Naive B cell (primary cell): ENCODE measurements around the gene NBEAL1. TPM values are rescaled to one million over a fixed set of nuclear protein-coding genes. Genes with fewer than 3 reads are reported as not detected.
"Not testable (repeated sequence)": the region's sequence is repeated elsewhere in the genome, so short reads cannot be mapped to it uniquely, and the experiment has no call there.

Experiments
- ATAC-seq, 2 donors: fragments of 150-1000 bp; cut with Tn5 transposase; 2 replicates each; pipeline ENCODE4 v1.10.0; 2021; ENCODE audit warnings: low read depth in 2 of 2, mild to moderate bottlenecking in 2 of 2, moderate library complexity in 2 of 2
- DNase-seq: peaks from one replicate; pipeline ENCODE4 v3.0.0; 2022
- H3K27ac Mint-ChIP-seq, 6 donors: one replicate each; pipeline ENCODE4 v1.8.0; 2020 to 2022; ENCODE audit warnings: mild to moderate bottlenecking in 6 of 6, mixed read lengths in 6 of 6, moderate library complexity in 5 of 6, inconsistent platforms in 2 of 6
- H3K27me3 Mint-ChIP-seq, 3 donors: one replicate each; pipeline ENCODE4 v1.8.0; 2021 to 2022; ENCODE audit warnings: mixed read lengths in 3 of 3, mild to moderate bottlenecking in 1 of 3
- H3K36me3 Mint-ChIP-seq, 2 donors: one replicate each; pipeline ENCODE4 v1.8.0; 2020 to 2022; ENCODE audit warnings: mixed read lengths in 2 of 2, inconsistent platforms in 1 of 2, mild to moderate bottlenecking in 1 of 2
- H3K4me1 Mint-ChIP-seq, 3 donors: one replicate each; pipeline ENCODE4 v1.8.0; 2020 to 2022; ENCODE audit warnings: mixed read lengths in 3 of 3, inconsistent platforms in 1 of 3, mild to moderate bottlenecking in 1 of 3, moderate library complexity in 1 of 3
- H3K4me3 Mint-ChIP-seq, 8 donors: one replicate each; pipeline ENCODE4 v1.8.0; 2020 to 2022; ENCODE audit warnings: mild to moderate bottlenecking in 8 of 8, mixed read lengths in 8 of 8, moderate library complexity in 8 of 8, inconsistent platforms in 2 of 8
- H3K9me3 Mint-ChIP-seq, 7 donors: one replicate each; pipeline ENCODE4 v1.8.0; 2020 to 2022; ENCODE audit warnings: mixed read lengths in 7 of 7, mild to moderate bottlenecking in 5 of 7, inconsistent platforms in 2 of 7, moderate library complexity in 1 of 7
- polyA plus RNA-seq, 6 donors: library from polyadenylated mRNA; unstranded; fragments of 300-500 nt; fragmentation: Illumina TruSeq; gene quantifications; one replicate each; pipeline ENCODE4 v1.2.3, GENCODE V29; 2021; ENCODE audit warnings: low read depth in 6 of 6

Gene NBEAL1
- polyA plus RNA-seq, result 1 to 10 TPM; 5.4 to 8.3 (median 7.3) TPM

- peak within 1 kb of the TSS; percentile 95 to 99 (median 98) for H3K27ac Mint-ChIP-seq
- peaks cover 12 to 37% (median 18%) of the 10 kb centered on the region in 3 donors for H3K4me1 Mint-ChIP-seq
- no peaks in the 10 kb centered on the region for H3K36me3 Mint-ChIP-seq
- no peaks in the 10 kb centered on the region for H3K9me3 Mint-ChIP-seq
- peaks cover 0 to 6% (median 0%) of the 10 kb centered on the region in 3 donors for H3K27me3 Mint-ChIP-seq
- peak; percentile 89 to 91 for ATAC-seq
- DNase-seq, result peak; percentile 98
- H3K4me3 Mint-ChIP-seq, result peak within 1 kb of the TSS; percentile 90 to 99 (median 96)
Observed at GRCh38 chr2:203014456-203015199, at the start of gene NBEAL1. NBEAL1 (plus strand) TSS chr2:203014875; CDS start chr2:203016385, 1,510 bp downstream.

- H3K36me3 Mint-ChIP-seq, result peaks cover 0 to 17% of the 10 kb centered on the region in 2 donors
- H3K4me1 Mint-ChIP-seq, result no peaks in the 10 kb centered on the region
- no peaks in the 10 kb centered on the region for H3K9me3 Mint-ChIP-seq
- no peak overlapping the region for H3K27ac Mint-ChIP-seq
- no peak for DNase-seq
- ATAC-seq, result no peak
- no peak overlapping the region for H3K4me3 Mint-ChIP-seq
- no peaks in the 10 kb centered on the region for H3K27me3 Mint-ChIP-seq
Observed at GRCh38 chr2:202965810-202966460, 48.7 kb upstream of the NBEAL1 start.

DNA sequence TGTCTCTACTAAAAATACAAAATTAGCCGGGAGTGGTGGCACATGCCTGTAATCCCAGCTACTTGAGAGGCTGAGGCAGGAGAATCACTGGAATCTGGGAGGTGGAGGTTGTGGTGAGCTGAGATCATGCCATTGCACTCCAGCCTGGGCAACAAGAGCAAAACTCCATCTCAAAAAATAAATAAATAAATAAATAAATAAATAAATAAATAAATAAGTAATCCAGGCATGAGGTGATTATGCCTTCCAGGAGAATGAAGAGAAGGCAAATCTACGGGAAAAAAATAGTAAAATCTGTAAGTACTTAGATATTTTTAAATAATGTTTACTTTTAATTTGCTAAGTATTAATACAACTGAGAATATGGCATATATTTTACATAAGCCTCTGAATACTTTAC lies 45.3 kb upstream of the NBEAL1 start:
- not testable (repeated sequence) for ATAC-seq, H3K27me3 Mint-ChIP-seq, DNase-seq, H3K4me3 Mint-ChIP-seq, H3K4me1 Mint-ChIP-seq, H3K27ac Mint-ChIP-seq, H3K9me3 Mint-ChIP-seq
- H3K36me3 Mint-ChIP-seq, result peaks cover 8 to 17% of the 10 kb centered on the region in 2 donors

- Mint-ChIP-seq H3K4me1 (no peaks in the 10 kb centered on the region), H3K36me3 (peaks cover 14 to 22% of the 10 kb centered on the region in 2 donors), H3K27ac (no peak overlapping the region), H3K4me3 (peak overlapping the region in 1 of 8 donors; percentile 22), H3K27me3 (no peaks in the 10 kb centered on the region), H3K9me3 (no peaks in the 10 kb centered on the region)
- no peak for ATAC-seq
- no peak for DNase-seq
Observed at GRCh38 chr2:202976809-202977208, 37.9 kb upstream of the NBEAL1 start.

DNA sequence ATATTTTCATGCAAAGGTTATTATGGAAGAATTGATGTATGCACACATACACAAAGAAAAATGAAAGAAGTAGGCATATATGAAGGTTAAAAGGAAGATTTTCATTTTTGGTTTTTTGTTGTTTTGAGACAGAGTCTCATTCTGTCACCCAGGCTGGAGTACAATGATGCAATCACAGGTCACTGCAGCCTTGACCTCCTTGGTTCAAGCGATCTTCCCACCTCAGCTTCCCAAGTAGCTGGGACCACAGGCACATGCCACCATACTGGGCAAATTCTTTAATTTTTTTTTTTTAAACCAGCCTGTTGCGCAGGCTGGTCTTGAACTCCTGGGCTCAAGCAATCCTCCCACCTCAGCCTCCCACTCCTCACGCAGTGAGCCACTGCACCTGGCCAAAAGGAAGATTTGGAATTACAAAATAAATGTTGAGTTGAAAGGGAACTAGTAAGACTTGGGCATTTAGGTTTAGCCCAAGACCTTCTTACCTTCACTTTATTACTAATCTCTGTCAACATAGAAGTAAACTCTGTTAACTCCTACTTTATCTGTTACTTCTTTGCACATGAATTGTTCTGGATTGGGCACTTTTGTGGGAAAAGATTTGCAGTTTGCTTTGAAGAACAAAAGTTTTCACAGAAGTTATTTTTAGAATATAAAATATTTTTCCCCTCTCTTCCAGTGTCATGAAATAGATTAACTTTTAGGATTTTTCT lies 31.7 kb upstream of the NBEAL1 start:
- no peaks in the 10 kb centered on the region for H3K27me3 Mint-ChIP-seq
- H3K36me3 Mint-ChIP-seq, result peaks cover 11 to 18% of the 10 kb centered on the region in 2 donors
- ATAC-seq (no peak), DNase-seq (no peak)
- no peaks in the 10 kb centered on the region for H3K9me3 Mint-ChIP-seq
- H3K27ac Mint-ChIP-seq, result peak overlapping the region in 1 of 6 donors; percentile 47
- no peaks in the 10 kb centered on the region for H3K4me1 Mint-ChIP-seq
- no peak overlapping the region for H3K4me3 Mint-ChIP-seq

DNA sequence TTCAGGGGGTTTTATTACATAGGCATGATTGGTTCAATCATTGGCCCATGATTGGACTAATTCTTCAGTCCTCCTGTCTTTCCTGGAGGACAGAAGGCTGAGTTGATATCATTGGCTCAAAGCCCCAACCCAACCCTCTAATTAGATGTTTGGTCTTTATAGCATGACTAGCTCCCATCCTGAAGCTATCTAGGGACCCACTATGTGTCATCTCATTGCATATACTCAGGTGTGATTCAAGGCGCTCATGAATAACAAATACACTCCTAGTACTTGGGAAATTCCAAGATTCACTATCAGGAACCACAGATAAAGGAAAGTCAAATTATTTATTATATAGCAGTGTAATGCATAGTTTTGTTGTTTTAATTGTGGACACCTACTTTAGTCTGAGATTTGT lies 24.9 kb upstream of the NBEAL1 start:
- no peaks in the 10 kb centered on the region for H3K36me3 Mint-ChIP-seq
- ATAC-seq (no peak), DNase-seq (no peak)
- H3K4me3 Mint-ChIP-seq, result no peak overlapping the region
- no peak overlapping the region for H3K27ac Mint-ChIP-seq
- no peaks in the 10 kb centered on the region for H3K4me1 Mint-ChIP-seq
- H3K27me3 Mint-ChIP-seq, result peaks cover 0 to 2% (median 0%) of the 10 kb centered on the region in 3 donors
- H3K9me3 Mint-ChIP-seq, result no peaks in the 10 kb centered on the region

DNA sequence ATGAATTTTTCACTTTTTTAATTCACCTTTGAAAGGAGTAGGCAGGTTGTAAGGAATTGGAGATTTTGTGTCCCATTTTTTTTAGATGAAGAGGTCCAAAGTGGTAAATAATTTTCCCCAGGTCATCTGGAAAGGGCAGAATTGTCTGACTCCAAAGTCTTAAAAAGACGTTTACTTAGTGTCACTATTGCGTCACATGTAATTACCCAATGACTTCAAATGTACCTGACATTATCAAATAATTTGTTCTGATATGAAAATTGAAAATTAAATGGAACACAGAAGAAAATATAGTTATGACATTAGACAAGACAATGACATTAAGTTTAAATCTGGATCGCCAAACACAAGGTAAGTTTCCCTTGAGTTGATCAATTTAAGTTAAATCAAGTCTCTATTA lies 24.2 kb upstream of the NBEAL1 start:
- H3K9me3 Mint-ChIP-seq, result no peaks in the 10 kb centered on the region
- H3K36me3 Mint-ChIP-seq, result no peaks in the 10 kb centered on the region
- H3K4me1 Mint-ChIP-seq, result no peaks in the 10 kb centered on the region
- no peak overlapping the region for H3K27ac Mint-ChIP-seq
- ATAC-seq (no peak), DNase-seq (no peak)
- H3K27me3 Mint-ChIP-seq, result peaks cover 0 to 10% (median 4%) of the 10 kb centered on the region in 3 donors
- no peak overlapping the region for H3K4me3 Mint-ChIP-seq

GRCh38 chr2:202997113-202997512 lies 17.6 kb upstream of the NBEAL1 start:
- not testable (repeated sequence) for H3K9me3 Mint-ChIP-seq, H3K4me3 Mint-ChIP-seq, DNase-seq, H3K27ac Mint-ChIP-seq, H3K4me1 Mint-ChIP-seq, H3K36me3 Mint-ChIP-seq
- peaks cover under 1 to 14% (median 6%) of the 10 kb centered on the region in 3 donors for H3K27me3 Mint-ChIP-seq
- ATAC-seq, result peak; percentile 43 to 56

DNA sequence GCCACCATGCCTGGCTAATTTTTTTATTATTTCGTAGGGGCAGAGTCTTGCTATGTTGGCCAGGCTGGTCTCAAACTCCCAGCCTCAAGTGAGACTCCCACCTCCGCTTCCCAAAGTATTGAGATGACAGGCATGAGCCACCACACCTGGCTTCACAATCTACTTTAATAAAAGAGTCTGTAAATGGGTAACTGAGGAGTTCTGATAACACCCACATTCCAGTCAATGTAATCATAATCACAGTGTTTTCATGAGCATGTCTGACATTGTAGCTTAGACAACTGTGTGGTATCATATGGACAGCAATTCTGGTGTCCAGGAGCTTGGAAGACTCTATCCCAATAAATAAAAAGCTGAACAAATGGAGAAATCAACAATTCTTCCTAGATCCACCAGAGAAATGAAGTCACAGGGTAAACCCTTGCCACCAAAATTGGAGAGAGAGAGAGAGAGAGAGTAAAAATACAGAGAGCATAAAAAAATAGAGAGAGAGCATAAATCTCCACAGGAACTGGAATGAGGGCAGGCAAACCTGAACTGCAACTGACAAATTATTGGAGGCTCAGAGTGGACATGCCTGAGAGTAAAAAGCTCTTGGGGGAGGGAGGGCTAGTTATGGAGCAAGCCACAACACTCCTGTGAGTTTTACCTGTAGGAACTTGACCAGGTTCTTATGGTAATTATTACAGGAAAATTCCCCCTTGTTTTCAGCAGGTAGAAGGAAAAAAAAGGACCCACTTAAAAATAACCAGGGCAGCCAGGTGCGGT lies 12.4 kb upstream of the NBEAL1 start:
- Mint-ChIP-seq H3K9me3 (no peaks in the 10 kb centered on the region), H3K36me3 (no peaks in the 10 kb centered on the region), H3K27ac (no peak overlapping the region), H3K4me3 (no peak overlapping the region), H3K4me1 (peaks cover 0 to 4% (median 3%) of the 10 kb centered on the region in 3 donors), H3K27me3 (peaks cover 11 to 24% (median 14%) of the 10 kb centered on the region in 3 donors)
- no peak for ATAC-seq
- DNase-seq, result no peak

- Mint-ChIP-seq H3K4me1 (no peaks in the 10 kb centered on the region), H3K27ac (peak overlapping the region in 1 of 6 donors; percentile 47), H3K4me3 (no peak overlapping the region), H3K36me3 (no peaks in the 10 kb centered on the region), H3K27me3 (peaks cover 13 to 28% (median 14%) of the 10 kb centered on the region in 3 donors), H3K9me3 (peaks cover under 1 to 8% (median 2%) of the 10 kb centered on the region in 7 donors)
- ATAC-seq (no peak), DNase-seq (no peak)
Observed at GRCh38 chr2:203003716-203004115, 11.0 kb upstream of the NBEAL1 start.

DNA sequence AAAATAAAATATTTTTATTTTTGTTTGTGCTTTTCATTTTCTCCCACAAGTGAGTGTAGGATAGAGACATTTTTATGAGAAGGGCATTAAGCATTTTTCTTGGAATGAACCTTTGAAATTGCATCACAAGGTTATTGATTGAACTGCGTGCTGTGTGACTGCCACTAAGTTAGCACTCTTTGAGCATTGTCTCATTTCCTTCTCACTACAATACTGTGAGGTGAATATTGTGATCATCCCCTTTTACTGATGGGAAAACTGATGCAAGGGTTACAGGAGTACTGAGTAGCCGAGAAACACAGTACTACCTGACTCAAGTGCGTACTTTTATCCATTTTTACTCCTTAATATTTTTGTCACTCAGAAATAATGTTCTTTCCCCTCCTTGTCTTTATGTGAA lies 2.0 kb downstream of the NBEAL1 start:
- no peaks in the 10 kb centered on the region for H3K9me3 Mint-ChIP-seq
- peaks cover 12 to 37% (median 18%) of the 10 kb centered on the region in 3 donors for H3K4me1 Mint-ChIP-seq
- no peaks in the 10 kb centered on the region for H3K27me3 Mint-ChIP-seq
- DNase-seq (no peak), ATAC-seq (no peak)
- H3K27ac Mint-ChIP-seq, result peak overlapping the region in 1 of 6 donors; percentile 56
- peak overlapping the region in 1 of 8 donors; percentile 73 for H3K4me3 Mint-ChIP-seq
- H3K36me3 Mint-ChIP-seq, result no peaks in the 10 kb centered on the region

- Mint-ChIP-seq H3K4me3 (peak overlapping the region in 1 of 8 donors; percentile 67), H3K36me3 (no peaks in the 10 kb centered on the region), H3K4me1 (peaks cover 12 to 34% (median 18%) of the 10 kb centered on the region in 3 donors), H3K27me3 (no peaks in the 10 kb centered on the region), H3K27ac (peak overlapping the region in 5 of 6 donors; percentile 32 to 90 (median 63)), H3K9me3 (no peaks in the 10 kb centered on the region)
- DNase-seq (no peak), ATAC-seq (no peak)
Observed at GRCh38 chr2:203018181-203018580, 3.5 kb downstream of the NBEAL1 start.

DNA sequence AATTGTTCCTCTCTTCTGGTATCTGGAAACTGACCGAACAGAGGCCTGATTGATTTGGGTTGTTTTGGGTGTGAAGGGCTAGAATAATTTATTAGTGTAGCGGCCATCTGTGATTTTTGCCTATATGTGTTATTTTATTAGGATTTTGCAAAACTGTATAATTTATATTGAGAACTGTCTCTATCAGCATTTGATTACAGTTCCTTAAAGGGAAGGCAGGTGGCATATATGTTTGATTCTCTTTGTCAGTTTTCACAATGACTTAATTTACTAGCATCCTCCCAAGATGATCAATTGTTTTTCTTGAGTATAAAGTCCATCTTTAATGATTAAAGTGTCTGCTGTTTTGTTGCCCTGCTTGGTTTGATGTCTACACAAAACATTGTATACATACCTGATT lies 4.5 kb downstream of the NBEAL1 start:
- H3K36me3 Mint-ChIP-seq, result no peaks in the 10 kb centered on the region
- ATAC-seq (no peak), DNase-seq (no peak)
- peaks cover 12 to 26% (median 13%) of the 10 kb centered on the region in 3 donors for H3K4me1 Mint-ChIP-seq
- no peaks in the 10 kb centered on the region for H3K9me3 Mint-ChIP-seq
- no peaks in the 10 kb centered on the region for H3K27me3 Mint-ChIP-seq
- H3K27ac Mint-ChIP-seq, result no peak overlapping the region
- H3K4me3 Mint-ChIP-seq, result peak overlapping the region in 1 of 8 donors; percentile 8
